Right renal pelvis (tissue), 4 donors: ENCODE data around the gene CBX4. TPM values are rescaled to one million over a fixed set of nuclear protein-coding genes. Genes with fewer than 3 reads are reported as not detected.

Experiments
- DNase-seq, 4 donors: peaks; one replicate each; pipeline ENCODE4 v3.0.0-alpha.2; 2013; ENCODE audit warnings: low read depth in 4 of 4, low spot score in 3 of 4, missing footprints in 1 of 4
- polyA plus RNA-seq, 4 donors: library from polyadenylated mRNA; unstranded; fragments of 120-200 nt; gene quantifications; one replicate each; pipeline ENCODE4 v1.2.1, GENCODE V29; 2013; ENCODE audit not compliant: insufficient read length in 4 of 4

The CBX4 gene
- polyA plus RNA-seq, 4 donors = 12.2 to 16.7 (median 14.0) TPM

DNA sequence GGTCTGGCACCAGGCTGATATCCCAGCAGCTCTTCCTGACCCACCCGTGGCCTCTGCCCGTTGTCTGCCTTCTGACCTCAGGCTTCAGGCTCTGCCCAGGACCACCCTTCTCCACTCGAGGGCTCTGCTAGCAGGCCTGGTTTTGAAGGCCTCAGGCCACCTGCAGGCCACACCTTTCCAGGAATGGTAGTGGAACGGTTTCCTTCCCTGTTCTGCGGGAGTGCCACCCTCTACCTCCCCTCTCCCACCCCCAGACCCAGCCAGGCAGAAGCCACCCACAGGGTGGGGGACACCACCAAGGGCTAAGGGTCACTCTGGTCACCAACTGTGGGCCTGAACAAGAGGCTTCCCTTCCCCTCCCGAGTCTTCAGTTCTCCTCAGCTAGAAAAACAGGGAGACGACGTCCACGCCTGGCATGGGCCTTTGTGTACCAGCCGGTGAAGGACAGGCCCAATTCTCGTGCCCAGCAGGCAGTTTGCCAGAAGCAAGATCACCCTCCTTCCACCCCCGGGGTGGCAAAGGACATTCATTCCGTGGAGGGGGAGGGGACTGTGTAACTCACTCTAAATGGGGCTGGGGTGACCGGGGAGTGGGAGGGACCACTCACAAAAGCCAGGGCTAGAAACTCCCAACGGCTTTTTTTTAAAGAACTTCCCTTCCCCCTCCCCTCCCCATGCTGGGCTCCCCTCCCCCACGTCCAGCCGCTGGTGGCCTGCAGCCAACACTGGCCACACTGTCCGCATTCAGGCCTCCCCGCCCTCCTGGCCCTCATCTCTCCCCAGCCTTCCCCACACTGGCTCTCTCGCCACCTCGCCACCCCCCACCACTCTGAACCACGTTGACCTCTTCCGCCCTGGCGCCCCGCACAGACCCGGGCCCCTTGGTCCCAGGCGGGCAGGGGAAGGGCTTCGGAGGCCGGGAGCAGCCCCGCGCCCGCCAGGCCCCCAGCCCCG, 7.7 kb downstream of the CBX4 start:
- DNase-seq = no peak

DNA sequence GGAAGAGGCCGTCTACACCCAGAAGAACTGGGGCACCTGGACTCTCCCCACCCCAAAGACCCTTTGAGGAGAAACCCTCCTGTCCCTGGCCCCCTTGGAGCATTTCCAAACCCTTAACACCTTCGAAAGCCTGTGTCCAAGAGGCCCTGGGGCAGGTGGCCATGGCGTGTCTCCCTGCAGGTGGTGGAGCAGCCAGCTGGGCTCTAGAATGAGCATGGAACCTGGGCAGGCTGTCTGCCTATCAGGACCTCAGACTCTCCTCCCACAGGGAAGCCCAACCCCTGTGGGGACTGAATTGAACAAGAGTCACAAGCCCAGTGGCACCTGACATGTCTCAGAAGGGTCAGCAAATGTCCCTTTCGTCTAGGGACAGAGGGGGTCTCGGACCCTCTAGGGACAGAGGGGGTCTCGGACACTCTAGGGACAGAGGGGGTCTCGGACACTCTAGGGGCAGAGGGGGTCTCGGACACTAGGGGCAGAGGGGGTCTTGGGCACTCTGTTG, 8.4 kb downstream of the CBX4 start:
- DNase-seq = no peak

DNA sequence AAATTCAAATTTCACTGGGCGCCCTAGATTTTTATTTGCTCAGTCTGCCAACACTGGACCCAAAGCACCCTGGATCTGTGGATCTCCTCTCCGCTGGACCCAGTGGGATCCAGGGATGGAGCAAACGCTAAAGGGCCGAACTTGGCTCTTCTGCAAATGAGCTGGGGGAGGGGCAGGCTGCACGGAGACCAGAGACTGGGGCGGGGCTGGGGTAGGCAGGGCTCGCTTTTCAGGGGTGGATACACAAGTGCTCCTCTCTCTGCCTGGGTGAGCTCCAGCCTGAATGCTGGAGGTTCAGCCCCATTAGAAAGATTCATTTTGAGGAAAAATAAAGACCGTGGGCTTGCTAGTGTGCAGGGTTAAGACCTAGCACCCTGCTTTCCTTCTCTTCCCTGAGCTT, 8.9 kb downstream of the CBX4 start:
- DNase-seq = no peak

DNA sequence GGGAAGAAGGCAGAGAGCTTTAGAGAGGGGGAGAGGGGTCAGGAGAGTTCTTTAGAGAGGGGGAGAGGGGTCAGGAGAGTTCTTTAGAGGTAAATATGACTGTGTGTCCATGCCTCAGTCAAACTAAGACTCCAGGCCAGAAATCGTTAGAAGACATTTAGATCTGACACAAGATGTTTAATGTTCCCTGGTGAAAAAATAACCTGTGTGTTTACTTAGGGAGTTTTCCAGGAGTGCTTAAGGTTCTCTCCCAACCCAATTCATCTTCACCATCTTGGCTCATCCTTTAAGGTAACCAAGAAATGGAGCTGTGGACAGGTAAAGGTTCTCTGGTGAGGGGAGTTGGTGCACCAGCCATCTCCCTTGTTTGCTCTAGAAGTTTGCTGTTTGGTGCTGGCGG, 9.8 kb downstream of the CBX4 start:
- no peak for DNase-seq

DNA sequence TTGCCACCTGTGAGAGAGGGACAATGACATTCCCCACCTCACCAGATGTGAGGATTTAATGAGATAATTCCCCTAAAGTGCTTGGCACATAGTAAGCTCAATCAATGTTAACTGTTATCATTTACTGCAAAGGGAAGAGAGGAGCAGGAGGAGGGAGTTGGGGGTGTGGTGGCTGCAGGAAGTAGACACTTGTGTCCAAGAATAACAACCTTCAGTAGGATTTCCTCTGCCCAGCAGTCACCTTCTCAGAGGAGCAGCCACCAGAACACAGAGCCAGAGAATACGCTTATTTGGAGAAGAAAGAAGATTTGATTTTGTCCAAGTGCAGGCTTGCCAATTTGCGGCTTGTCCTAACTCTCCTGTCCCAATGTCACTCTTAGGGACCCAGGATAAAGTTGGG, 10.2 kb downstream of the CBX4 start:
- DNase-seq = no peak

DNA sequence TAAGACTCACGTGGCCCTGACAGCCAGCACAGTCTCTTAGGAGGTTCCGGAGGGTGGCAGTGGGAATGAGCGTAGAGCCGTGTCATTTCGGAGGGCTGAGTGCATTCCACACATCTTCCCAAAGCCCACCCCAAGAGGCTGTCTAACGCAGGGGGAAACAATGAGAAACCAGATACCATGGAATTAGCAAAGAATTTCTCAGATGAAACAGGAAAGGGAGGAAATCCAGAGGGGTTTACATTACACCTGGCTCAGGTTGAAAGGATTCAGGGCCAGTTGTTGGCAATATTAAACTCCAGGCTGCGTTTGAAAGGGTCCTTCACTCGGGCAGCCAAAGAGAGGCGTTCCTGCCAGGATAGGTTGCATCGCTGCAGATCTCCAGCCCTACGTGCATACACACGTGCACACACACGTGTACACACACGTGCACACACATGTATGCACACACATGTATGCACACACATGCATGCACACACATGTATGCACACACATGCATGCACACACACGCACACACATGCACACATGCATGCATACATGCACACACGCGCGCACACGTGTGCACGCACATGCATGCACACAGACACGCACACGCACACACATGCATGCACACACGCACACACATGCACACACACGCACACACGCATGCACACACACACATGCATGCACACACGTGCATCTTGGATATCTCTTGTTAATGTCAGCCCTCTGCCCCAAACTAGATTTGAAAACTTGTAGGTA, 12.2 kb downstream of the CBX4 start:
- DNase-seq = no peak

DNA sequence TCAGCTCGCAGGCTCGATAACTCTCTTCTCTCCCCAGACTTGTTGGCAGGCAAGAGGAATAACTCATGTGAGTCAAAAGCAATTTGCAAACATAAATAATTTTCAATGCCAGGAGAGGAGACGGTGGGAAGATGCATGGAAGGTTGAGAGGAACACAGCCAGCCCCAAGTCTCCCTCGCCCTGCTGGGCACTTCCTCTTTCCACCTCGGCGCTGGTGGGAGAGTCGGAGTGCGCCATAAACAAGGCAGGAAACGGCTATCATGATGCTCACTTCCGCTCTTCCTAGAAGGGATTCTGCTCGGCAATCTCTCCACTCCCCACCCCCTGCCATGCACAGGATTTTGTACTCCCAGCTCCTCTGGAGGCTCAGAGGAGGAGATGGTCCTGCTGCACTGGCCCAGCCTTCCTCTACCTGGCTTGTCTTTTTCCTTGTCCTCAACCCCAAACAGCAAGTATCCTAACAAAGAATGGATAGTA, 13.0 kb downstream of the CBX4 start:
- no peak for DNase-seq

DNA sequence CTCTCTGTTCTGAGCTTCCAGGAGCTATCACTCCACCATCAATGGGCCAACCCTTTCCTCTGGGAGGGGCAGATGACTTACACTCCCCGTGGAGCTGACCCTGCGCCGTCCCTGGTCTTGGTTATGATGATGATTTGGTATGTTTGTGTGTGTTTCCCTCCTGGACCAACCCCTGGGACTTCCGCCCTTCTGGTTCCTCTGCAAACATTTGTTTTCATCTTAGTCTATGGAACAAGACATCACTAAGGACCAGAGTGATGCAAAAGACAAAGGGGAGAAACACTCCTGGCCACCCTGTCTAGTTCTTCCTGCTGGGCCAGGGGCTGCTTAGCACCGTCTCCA, 13.7 kb downstream of the CBX4 start:
- no peak for DNase-seq

DNA sequence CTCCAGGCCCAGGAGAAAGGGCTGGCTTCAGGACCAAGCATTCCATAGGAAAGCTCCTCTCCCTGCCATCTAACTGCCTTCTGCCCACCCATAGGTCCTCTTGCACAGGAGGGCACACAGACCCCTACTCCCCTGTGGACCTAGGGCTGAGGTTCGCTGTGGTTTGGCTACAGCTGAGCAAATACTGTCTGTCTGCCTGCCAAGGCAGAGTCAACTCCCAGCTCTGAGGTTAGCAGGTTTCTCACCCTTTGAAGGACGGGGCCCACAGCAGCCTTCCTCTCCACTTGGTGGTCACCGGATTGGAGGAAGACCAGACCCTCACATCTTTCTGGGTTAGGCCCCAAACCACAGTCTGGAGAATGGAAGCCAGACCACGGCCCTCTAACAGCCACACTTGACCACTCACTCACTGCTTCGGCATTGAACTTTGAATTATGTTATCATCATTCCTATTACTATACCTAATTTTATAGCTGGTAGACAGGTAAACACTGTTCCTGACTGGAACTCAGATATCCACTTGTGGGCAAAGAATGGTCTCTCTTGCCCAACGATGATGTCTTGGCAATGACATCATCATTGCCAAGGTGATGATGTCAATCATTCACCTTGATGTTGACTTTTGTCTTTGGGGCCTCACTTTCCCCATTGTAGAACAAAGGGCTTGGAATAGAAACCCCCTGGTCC, 14.2 kb downstream of the CBX4 start:
- DNase-seq = no peak

DNA sequence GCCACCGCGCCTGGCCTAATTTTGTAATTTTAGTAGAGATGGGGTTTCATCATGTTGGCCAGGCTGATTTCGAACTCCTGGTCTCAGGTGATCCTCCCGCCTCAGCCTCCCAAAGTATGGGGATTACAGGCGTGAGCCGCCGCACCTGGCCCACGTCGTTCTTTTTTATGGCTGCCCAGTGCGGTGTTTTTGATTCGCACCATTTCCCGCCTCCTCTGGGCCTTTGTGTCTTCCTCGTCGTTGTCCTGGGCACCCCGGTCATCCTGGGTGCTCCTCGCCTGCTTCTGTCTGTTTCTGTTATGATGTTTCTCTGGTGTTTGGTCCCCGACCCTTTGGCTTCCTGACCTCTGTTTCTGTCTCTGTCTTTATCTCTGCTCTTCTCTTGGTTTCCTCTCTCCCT, 15.0 kb downstream of the CBX4 start:
- no peak for DNase-seq

DNA sequence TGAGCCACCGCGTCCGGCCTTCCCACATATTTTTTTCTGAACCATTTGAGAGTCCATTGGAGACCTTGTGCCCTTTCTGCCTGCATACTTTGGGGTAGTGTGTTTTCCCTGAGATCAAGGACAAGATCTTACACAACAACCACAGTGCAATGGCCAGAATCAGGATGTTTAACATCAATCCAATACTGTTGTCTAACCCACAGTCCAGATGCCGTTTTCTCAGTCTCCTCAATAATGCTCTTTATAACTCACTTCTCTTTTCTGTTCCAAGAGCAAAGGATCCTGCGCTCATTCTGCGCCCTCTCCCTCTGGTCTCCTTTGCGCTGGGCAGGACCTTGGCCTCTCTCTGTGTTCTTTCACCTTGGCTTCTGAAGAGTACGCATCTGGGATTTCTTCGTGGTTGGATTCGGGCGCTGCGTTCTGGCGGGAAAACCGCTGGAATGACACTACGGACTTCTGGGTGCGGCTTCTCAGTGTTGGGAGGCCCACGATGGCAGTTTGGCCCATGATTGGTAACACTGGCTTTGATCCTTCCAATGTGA, 16.6 kb downstream of the CBX4 start:
- no peak for DNase-seq

DNA sequence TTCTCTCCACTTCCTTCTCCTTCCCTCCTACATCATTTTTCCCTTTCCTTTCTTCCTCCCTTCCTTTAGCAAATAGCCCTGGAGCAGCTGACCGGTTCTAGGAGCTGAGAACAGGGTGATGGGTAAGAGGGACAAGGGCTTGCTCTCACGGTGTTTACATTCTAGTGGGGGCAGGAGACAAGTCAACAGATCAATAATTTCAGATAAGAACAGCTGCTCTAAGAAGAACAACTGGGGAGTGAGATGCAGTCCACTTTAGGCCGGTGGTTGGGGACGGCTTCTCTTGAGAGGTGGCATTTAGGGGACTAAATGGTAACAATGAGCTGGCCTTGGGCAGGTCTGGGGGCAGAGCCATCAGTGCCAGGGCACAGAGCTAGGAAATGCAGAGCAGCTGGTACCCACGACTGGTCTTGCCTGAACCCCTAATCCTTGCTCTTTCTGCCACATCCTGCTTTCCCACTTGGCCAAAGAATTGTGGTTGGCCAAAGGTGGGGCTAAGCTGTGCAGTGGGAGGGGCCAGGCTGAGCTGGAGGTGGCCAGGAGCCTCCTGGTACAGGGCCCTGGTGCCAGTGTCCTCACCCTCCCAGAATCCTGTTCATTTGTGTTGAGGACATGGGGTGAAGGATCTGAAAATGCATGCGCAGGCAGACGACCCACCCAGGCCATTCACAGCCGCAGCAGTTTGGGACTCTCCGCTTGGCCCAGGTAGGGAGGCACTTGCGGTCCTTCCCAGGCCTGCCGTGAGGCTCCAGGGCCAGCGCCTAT, 17.7 kb downstream of the CBX4 start:
- DNase-seq = no peak

DNA sequence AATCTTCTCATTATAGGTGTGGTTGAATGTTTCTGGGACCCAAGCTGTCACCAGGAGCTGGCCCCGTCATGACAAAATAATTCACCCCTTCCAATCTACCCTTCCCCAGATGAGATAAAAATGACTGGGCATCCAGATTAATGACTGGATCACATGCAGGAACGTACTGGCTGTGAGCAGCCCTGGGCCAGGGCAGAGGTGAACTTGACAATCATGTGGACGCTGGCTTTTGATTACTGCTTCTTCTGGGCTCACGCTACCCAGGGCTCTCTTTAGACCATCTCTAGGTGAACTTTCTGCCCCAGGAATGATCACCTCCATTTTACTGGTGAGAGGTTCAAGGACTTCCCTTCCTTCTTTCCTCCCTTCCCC, 18.3 kb downstream of the CBX4 start:
- no peak for DNase-seq

DNA sequence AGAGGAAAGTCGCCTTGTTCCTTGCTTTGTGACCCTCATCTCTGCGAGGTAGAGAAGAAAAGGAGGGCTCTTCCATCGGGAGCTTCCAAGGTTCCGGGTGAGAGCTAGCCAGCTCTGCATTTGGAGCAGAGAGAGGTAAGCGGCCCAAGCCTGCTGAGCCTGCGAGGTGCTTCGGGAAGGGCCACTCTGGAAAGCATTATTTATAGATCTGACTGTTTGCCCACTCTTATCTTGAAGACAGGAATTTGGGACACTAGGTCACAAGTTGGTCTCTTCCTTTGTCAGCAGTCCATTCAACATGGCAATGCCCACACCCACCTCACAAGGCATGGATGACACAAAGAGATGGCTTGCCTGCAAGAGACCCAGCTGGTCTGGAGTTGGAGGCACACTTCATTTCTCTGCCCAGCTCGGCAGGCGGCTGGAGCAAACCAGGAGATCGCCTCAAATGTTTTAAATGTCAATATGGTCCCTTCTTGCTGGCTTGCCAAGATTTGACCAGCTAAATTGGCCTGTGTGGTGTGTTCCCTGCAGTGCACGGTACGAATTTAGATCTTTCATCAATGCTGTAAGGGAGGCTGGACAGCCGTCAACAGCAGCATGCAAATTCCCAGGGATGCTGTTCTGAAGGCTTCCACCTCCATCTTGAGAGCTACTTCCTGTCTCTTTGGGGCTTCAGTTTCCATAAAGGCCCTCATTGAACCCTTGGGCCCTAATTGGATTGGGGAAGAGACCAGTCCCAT, 19.5 kb downstream of the CBX4 start:
- no peak for DNase-seq

DNA sequence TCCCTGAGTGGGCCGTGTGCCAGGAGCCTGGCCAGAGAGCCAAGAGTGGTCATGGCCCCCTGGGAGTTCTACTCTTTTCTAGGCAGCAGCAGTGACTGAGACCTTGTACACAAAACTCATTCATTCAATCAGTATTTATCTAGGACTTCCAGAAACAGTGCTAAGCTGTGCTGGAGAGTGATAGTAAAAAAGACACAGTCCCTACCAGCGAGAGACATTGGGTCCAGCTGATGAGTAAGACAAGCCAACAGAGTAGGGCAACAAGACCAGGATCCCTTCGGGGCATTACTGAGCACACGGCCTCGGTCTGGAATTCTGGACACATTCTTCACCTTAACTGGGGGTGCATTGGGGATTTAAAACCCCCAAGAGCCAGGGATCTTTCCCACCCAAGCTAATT, 20.2 kb downstream of the CBX4 start:
- DNase-seq = no peak

DNA sequence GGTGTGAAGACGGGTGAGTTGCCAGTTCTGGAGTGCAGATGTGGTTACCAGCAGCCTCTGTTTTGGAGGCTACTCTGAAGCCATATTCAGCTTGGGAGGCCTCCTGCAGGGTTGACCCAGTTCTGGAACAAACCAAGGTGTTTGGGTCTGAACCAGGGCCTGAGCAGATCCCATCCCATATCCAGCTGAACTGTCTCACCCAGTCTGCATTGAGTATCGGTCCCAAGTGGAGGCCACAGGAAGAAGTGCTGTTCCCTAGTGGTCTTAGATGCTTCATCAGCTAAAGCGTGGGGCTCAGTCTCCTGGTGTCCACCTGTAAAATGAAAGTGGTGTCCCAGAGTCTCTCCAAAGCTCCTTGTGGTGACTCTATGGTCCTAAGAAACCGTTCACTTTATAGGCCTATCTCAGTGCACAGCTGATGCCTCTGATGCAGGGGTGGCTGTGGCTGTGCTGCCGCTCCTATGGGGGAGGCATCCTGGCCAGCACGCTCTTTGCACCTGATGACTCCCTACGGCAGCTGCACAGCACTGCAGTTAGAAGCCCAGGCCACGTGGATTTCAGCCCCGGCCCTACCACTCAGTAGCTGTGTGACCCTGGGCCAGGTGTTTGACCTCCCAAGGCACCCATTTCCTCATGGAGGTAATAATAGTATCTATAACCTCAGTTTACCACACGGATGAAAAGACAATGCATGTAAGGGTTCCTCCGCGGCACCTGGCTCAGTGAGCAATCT, 21.0 kb downstream of the CBX4 start:
- DNase-seq = no peak

DNA sequence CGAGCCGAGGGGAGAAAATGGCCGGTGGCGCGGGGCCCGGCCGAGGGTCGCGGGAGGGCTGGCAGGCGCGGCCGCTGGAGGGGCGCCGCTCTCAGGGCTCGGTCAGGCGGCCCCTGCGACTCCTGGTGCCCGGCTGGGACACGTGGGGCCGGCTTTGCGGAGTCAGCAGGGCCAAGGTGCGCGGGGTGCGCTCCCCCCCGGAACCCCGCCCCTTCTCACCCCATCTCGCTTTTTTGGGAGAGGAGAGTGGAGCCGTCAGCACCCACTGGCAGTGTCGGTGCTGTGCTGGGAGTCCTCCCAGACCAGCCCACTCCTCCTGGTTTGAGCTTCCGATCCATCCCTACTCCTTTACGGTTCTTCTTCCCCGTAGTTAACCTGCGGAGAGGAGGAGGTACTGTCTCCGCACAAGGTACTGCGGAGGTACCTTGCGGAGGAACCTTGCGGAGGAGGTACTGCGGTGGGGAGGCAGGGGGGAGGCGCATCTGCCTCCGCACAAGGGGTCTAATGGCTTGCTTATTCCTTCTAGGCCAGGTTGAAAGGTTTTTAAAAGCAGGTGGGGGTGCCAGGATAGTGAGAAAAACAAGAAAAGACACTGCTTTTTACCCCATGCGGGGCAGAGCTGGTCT, 23.3 kb downstream of the CBX4 start:
- no peak for DNase-seq
